Mesendoderm (in vitro differentiated cells): ENCODE measurements around the gene FOXL2NB.

Experiments used
- DNase-seq: peaks from one replicate; pipeline ENCODE4 v3.0.0; 2013
- H2AK5ac ChIP-seq: 2 replicates; pipeline ENCODE4 v1.6.1; 2013; ENCODE audit warnings: low read length, inconsistent platforms
- H2BK120ac ChIP-seq: 2 replicates; pipeline ENCODE4 v1.6.1; 2013; ENCODE audit warnings: low read depth, mild to moderate bottlenecking, low read length, moderate library complexity, mixed read lengths
- H2BK15ac ChIP-seq: replicated peaks from 2 replicates; pipeline ENCODE4 v1.6.1; 2013; ENCODE audit warnings: low read depth, mild to moderate bottlenecking, moderate library complexity
- H2BK5ac ChIP-seq: 2 replicates; pipeline ENCODE4 v1.6.1; 2013; ENCODE audit warnings: low read length, inconsistent platforms
- H3K18ac ChIP-seq: 2 replicates; pipeline ENCODE4 v1.6.1; 2013; ENCODE audit warnings: mild to moderate bottlenecking, low read length, mixed read lengths
- H3K23ac ChIP-seq: one replicate; pipeline ENCODE4 v1.6.1; 2013; ENCODE audit warnings: low read length
- H3K27ac ChIP-seq: 2 replicates; pipeline ENCODE4 v1.5.1; 2013; ENCODE audit warnings: low read depth, mild to moderate bottlenecking, inconsistent platforms, low read length, moderate library complexity
- H3K27me3 ChIP-seq: 2 replicates; pipeline ENCODE4 v1.6.1; 2013; ENCODE audit warnings: low read length, control low read depth, mild to moderate bottlenecking, inconsistent platforms; ENCODE audit not compliant: insufficient read depth, poor library complexity
- H3K36me3 ChIP-seq: 2 replicates; pipeline ENCODE4 v1.6.1; 2013; ENCODE audit warnings: low read length, inconsistent platforms; ENCODE audit not compliant: control insufficient read depth, insufficient read depth
- H3K4ac ChIP-seq: one replicate; pipeline ENCODE4 v1.6.1; 2013; ENCODE audit warnings: low read depth, mild to moderate bottlenecking, low read length, moderate library complexity
- H3K4me1 ChIP-seq: 2 replicates; pipeline ENCODE4 v1.6.1; 2013; ENCODE audit warnings: low read depth, low read length, inconsistent platforms; ENCODE audit not compliant: control insufficient read depth
- H3K4me2 ChIP-seq: 2 replicates; pipeline ENCODE4 v1.6.1; 2013; ENCODE audit warnings: low read length
- H3K4me3 ChIP-seq: 2 replicates; pipeline ENCODE4 v1.5.1; 2013; ENCODE audit warnings: mild to moderate bottlenecking, low read length
- H3K56ac ChIP-seq: one replicate; pipeline ENCODE4 v1.6.1; 2013; ENCODE audit warnings: low read length
- H3K79me1 ChIP-seq: 2 replicates; pipeline ENCODE4 v1.6.1; 2013; ENCODE audit warnings: low read length, inconsistent platforms
- H3K79me2 ChIP-seq: 2 replicates; pipeline ENCODE4 v1.6.1; 2013; ENCODE audit warnings: mild to moderate bottlenecking, low read length; ENCODE audit not compliant: control insufficient read depth, insufficient read depth
- H3K9ac ChIP-seq: 2 replicates; pipeline ENCODE4 v1.6.1; 2013; ENCODE audit warnings: low read length, inconsistent platforms
- H4K5ac ChIP-seq: one replicate; pipeline ENCODE4 v1.6.1; 2013; ENCODE audit warnings: low read length
- H4K8ac ChIP-seq: one replicate; pipeline ENCODE4 v1.6.1; 2013; ENCODE audit warnings: low read depth, mild to moderate bottlenecking, control low read depth, low read length, moderate library complexity
- WGBS: extraction: QIAGEN DNeasy Blood & Tissue Kit; methylation state at CpG from one replicate; pipeline ENCODE4 v1.1.7; 2013; ENCODE audit warnings: low lambda C conversion rate, missing lambda C conversion rate; ENCODE audit not compliant: insufficient coverage; ENCODE audit errors: extremely low coverage; 5-methylcytosine and 5-hydroxymethylcytosine counted together

FOXL2NB gene

DNA sequence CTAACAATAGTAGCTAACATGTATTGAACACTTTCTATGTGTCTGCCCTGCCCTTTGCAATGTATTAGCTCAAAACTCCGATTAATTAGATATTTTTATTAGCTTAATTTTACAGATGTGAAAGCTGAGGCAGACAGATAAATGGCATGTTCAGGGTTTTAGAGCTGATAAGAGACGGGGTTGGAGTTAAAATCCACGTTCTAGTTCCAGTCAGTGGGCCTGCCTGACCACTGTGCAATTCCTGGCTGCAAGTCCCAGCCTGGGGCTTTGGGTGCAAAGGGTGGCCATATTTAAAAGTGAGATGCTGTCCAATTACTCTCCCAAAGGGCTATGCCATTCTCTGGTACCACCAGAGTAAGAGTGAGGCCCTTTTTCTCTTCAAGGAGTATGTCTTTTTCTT is 33.3 kb upstream of the FOXL2NB start:
- Histone ChIP-seq H3K4ac (no peak overlapping the region), H3K4me1 (peaks cover 2% of the 10 kb centered on the region), H3K9ac (no peak overlapping the region), H3K18ac (no peak overlapping the region), H2BK15ac (no peak overlapping the region), H3K36me3 (no peaks in the 10 kb centered on the region), H3K27me3 (no peaks in the 10 kb centered on the region), H3K23ac (no peak overlapping the region), H3K27ac (no peak overlapping the region), H2BK5ac (no peak overlapping the region), H3K4me2 (no peak overlapping the region), H4K5ac (no peak overlapping the region), H2AK5ac (no peak overlapping the region), H3K56ac (no peak overlapping the region), H2BK120ac (no peak overlapping the region), H3K79me2 (no peaks in the 10 kb centered on the region), H4K8ac (no peak overlapping the region), H3K4me3 (no peak overlapping the region), H3K79me1 (no peaks in the 10 kb centered on the region)
- DNase-seq = no peak
- no CpG with 5 or more reads among the region's 3 CpGs for WGBS

DNA sequence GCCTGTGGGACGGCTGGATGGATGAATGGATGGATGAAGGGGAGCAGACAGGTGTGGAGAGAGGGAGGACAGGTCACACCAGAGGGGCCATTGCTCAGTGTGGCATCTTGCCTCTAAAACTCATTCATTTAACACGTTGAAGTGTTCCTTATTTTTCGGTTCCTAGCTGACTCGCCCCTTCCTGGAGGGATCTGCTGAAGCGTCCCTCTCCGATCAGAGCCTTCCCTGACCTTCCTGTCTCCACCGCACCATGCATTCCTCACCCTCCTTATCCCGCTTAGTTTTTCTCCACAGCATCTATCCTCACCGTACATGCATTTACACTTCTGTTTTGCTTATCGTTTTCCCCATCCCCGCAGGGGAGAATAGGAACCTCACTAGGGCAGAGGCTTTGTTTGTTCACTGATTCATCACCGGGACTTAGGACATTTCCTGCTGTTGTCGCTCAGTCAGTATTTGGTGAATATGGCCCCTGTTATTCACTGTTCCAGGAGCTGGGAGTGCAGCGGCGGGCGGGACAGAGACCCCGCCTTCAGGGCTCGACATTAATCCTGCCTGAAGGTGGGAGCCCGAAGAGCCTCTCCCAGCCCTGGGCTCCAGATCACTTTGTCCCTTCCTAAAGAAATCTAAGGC is 32.0 kb upstream of the FOXL2NB start:
- peak overlapping the region; percentile 86 for H2BK120ac ChIP-seq
- H2AK5ac ChIP-seq = peak overlapping the region; percentile 47
- H3K4me1 ChIP-seq = peaks cover 2% of the 10 kb centered on the region
- peak overlapping the region; percentile 35 for H3K18ac ChIP-seq
- peak overlapping the region; percentile 86 for H3K56ac ChIP-seq
- peak overlapping the region; percentile 61 for H2BK15ac ChIP-seq
- peak overlapping the region; percentile 64 for H3K9ac ChIP-seq
- peak overlapping the region; percentile 64 for H3K27ac ChIP-seq
- no peak overlapping the region for H4K5ac ChIP-seq
- no peaks in the 10 kb centered on the region for H3K36me3 ChIP-seq
- H3K4me3 ChIP-seq = peak overlapping the region; percentile 0
- H3K79me1 ChIP-seq = no peaks in the 10 kb centered on the region
- no peak overlapping the region for H3K23ac ChIP-seq
- no peak overlapping the region for H4K8ac ChIP-seq
- H3K4ac ChIP-seq = peak overlapping the region; percentile 63
- H3K4me2 ChIP-seq = peak overlapping the region; percentile 5
- H3K79me2 ChIP-seq = no peaks in the 10 kb centered on the region
- H2BK5ac ChIP-seq = peak overlapping the region; percentile 27
- WGBS = no CpG with 5 or more reads among the region's 19 CpGs
- DNase-seq = peak; percentile 84
- no peaks in the 10 kb centered on the region for H3K27me3 ChIP-seq

DNA sequence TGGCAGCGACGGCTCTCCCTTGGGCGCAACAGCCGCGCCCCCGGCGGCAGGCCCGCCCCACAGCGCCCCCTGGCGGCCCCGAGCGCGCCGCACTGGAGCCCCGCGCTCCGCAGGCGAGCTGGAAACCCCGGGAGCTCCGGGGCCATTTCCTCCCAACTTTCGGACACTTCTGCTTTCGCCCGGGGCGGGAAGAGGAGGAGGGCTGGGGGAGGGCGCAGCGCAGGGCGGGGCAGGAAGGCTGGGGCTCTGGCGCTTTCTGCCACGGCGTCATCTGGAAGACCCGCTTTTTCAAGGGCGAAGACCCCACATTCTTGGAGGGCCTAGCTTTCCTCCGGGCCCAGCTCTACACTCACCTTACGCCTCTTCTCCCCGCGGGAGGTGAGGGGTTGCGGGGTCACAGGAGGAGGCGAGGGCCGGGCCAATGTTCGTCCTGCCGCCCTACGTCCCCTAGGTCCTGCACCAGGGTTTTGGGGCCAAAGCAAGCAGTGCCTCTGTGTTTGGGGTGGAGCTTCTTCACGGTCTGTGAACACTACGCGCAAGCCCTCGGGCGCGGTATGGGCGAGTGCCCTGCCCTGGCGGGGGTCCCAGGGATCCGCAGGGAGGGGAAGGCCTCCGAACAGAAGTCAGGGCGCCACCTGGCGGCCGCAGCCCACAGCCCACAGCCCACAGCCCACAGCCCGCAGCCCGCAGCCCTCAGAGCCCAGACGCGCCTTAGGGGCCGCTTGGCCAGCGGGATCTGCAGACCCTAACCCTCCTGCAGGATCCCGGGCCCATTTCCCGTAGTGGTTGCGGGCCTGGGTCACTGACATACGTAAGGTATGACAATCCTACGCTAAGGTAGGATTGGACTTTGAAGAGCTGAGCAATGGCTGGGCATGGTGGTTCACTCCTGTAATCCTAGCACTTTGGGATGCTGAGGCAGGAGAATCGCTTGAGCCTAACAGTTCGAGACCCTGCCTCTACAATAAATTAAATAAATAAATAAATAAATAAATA is 31.2 kb upstream of the FOXL2NB start:
- Histone ChIP-seq H4K8ac (no peak overlapping the region), H3K27ac (peak overlapping the region; percentile 86), H3K56ac (peak overlapping the region; percentile 95), H2BK5ac (peak overlapping the region; percentile 75), H3K9ac (peak overlapping the region; percentile 78), H3K4me3 (peak overlapping the region; percentile 35), H3K36me3 (no peaks in the 10 kb centered on the region), H3K79me1 (no peaks in the 10 kb centered on the region), H3K23ac (no peak overlapping the region), H3K4me2 (peak overlapping the region; percentile 56), H2AK5ac (no peak overlapping the region), H2BK15ac (peak overlapping the region; percentile 61), H3K18ac (peak overlapping the region; percentile 70), H3K79me2 (no peaks in the 10 kb centered on the region), H4K5ac (no peak overlapping the region), H3K4ac (peak overlapping the region; percentile 90), H3K27me3 (no peaks in the 10 kb centered on the region), H3K4me1 (peaks cover 2% of the 10 kb centered on the region), H2BK120ac (peak overlapping the region; percentile 31)
- peak; percentile 95 for DNase-seq
- no CpG with 5 or more reads among the region's 68 CpGs for WGBS

DNA sequence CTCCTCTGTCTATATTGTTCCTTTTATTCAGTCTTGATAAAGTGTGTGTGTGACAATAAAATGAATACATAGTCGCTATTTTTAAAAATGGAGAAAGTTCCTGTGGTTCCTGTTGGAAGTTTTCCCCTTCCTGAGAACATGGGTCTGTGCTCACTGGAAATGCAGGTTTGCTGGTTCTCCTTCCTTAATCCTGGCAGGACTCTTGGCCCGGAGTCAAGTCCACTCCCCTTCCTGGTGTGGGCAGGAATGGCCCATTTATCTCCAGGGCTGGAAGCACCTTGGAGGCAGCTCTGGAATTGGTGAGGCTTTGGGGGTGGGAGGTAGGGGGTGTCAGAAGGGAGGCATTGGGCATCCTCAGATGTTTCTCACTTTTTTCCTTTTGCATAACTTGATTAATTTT is 30.2 kb upstream of the FOXL2NB start:
- WGBS = no CpG with 5 or more reads among the region's 2 CpGs

DNA sequence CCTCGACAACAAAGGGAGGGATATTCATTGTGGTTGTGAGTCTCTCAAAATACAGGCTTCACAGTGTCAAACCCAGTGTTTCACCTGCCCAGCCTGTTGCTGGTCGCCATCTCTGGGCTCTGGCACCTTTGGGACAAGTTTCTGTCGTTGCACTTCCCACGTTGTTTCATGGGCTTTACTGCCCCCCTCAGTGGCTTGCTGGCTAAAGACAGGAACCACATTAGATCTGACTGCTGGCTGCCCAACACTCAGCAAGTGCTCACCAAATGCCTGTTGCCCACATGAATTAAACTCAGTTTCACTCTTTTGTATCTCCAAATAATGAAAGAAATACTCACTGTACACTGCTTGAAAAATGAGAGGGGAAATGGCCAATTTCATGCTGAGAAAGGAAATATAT is 27.7 kb upstream of the FOXL2NB start:
- peaks cover 2% of the 10 kb centered on the region for H3K4me1 ChIP-seq
- H3K4ac ChIP-seq = no peak overlapping the region
- no peak overlapping the region for H2BK5ac ChIP-seq
- H3K18ac ChIP-seq = no peak overlapping the region
- H3K36me3 ChIP-seq = no peaks in the 10 kb centered on the region
- H2BK15ac ChIP-seq = no peak overlapping the region
- no peaks in the 10 kb centered on the region for H3K79me1 ChIP-seq
- no peak overlapping the region for H3K4me2 ChIP-seq
- H3K23ac ChIP-seq = no peak overlapping the region
- H3K56ac ChIP-seq = no peak overlapping the region
- no CpG with 5 or more reads among the region's 4 CpGs for whole genome bisulfite sequencing
- no peak overlapping the region for H3K4me3 ChIP-seq
- no peak overlapping the region for H4K8ac ChIP-seq
- H3K9ac ChIP-seq = no peak overlapping the region
- no peak overlapping the region for H2AK5ac ChIP-seq
- no peak overlapping the region for H3K27ac ChIP-seq
- no peak overlapping the region for H4K5ac ChIP-seq
- H3K79me2 ChIP-seq = no peaks in the 10 kb centered on the region
- DNase-seq = no peak
- H2BK120ac ChIP-seq = no peak overlapping the region
- no peaks in the 10 kb centered on the region for H3K27me3 ChIP-seq

More for the DNA sequence above, 30.2 kb upstream of the FOXL2NB start:
- H3K36me3 ChIP-seq = no peaks in the 10 kb centered on the region
- no peak overlapping the region for H3K4me2 ChIP-seq
- no peak overlapping the region for H2AK5ac ChIP-seq
- no peak overlapping the region for H3K27ac ChIP-seq
- no peak overlapping the region for H2BK120ac ChIP-seq
- H3K18ac ChIP-seq = no peak overlapping the region
- H2BK5ac ChIP-seq = no peak overlapping the region
- no peak overlapping the region for H3K23ac ChIP-seq
- H3K4me3 ChIP-seq = no peak overlapping the region
- peaks cover 2% of the 10 kb centered on the region for H3K4me1 ChIP-seq
- no peak overlapping the region for H3K9ac ChIP-seq
- H3K56ac ChIP-seq = no peak overlapping the region
- H3K79me1 ChIP-seq = no peaks in the 10 kb centered on the region
- H2BK15ac ChIP-seq = no peak overlapping the region
- no peak overlapping the region for H3K4ac ChIP-seq
- DNase-seq = no peak
- H4K5ac ChIP-seq = no peak overlapping the region
- H4K8ac ChIP-seq = no peak overlapping the region
- no peaks in the 10 kb centered on the region for H3K79me2 ChIP-seq
- no peaks in the 10 kb centered on the region for H3K27me3 ChIP-seq
